ENCODE measurements around the gene EPC2.
"Not testable (repeated sequence)": the region's sequence is repeated elsewhere in the genome, so short reads cannot be mapped to it uniquely, and the experiment has no call there.

Gene EPC2

DNA sequence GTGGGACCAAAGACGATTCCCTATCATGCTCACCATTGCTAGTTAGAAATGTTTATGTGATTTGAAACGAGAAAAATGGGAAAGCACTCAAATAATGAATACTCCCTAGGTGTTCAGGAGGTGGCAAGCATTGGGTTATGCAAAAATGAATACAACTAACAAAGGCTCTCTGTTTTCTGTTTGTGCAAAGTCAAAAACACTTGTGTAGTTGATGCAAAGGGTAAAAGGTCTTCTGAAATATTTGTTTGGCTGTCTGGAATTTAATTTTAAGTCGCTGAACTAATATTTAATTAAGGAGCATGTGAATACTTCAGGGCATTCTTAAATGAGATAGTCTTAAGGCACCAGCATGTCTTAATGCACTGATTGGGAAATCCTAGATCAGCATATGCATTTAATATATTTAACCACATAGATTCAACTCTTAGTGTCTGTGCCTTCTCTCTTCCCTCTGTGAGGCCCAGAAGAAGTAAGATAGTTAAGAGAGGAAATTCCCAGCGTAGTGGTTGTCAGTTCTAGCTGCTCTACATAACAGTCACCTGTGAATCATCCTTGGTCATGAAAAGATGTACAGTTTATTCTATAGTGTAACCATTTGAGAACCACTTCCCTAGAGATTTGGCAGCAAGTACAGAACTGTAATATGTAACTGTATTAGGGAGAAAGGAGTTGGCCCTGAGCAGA, 111.9 kb downstream of the EPC2 start:
- H3K9me3 ChIP-seq (ENCODE audit: control insufficient read depth, low read length): no peaks in the 10 kb centered on the region
- no peak overlapping the region for H3K27ac ChIP-seq (ENCODE audit: low read depth, low read length, severe bottlenecking)
- no peaks in the 10 kb centered on the region for H3K4me1 ChIP-seq (ENCODE audit: control insufficient read depth, insufficient read depth, low read length, poor library complexity, severe bottlenecking)
- no CpG with 5 or more reads among the region's 4 CpGs for WGBS, 2 experiments (ENCODE audit: insufficient coverage in 2 of 2)
- peaks cover 18% of the 10 kb centered on the region for H3K36me3 ChIP-seq (ENCODE audit: control insufficient read depth, insufficient read depth, low read length)
- H3K4me3 ChIP-seq (ENCODE audit: extremely low read depth, insufficient read depth, low read length, poor library complexity, severe bottlenecking): no peak overlapping the region

DNA sequence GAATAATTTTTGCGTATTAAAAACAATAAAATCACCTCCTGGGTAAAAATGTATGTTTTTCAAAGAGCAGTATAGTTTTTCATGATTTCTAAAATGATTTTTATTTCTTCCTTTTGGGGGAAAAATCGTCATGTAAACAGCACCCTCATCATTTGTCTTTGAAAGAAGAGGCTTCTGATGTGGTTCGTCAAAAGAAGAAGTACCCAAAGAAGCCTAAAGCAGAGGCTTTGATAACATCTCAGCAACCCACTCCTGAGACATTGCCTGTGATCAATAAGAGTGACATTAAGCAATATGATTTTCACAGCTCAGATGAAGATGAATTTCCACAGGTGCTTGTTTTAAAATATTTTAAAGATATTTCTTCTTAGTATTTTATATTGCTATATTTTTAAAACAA, 120.3 kb downstream of the EPC2 start:
- WGBS, 2 experiments (ENCODE audit: insufficient coverage in 2 of 2): no CpG with 5 or more reads among the region's 3 CpGs
- Histone ChIP-seq H3K36me3 (ENCODE audit: control insufficient read depth, insufficient read depth, low read length) (peaks cover 29% of the 10 kb centered on the region), H3K4me1 (ENCODE audit: control insufficient read depth, insufficient read depth, low read length, poor library complexity, severe bottlenecking) (no peaks in the 10 kb centered on the region), H3K4me3 (ENCODE audit: extremely low read depth, insufficient read depth, low read length, poor library complexity, severe bottlenecking) (no peak overlapping the region), H3K27ac (ENCODE audit: low read depth, low read length, severe bottlenecking) (no peak overlapping the region), H3K9me3 (ENCODE audit: control insufficient read depth, low read length) (no peaks in the 10 kb centered on the region)

DNA sequence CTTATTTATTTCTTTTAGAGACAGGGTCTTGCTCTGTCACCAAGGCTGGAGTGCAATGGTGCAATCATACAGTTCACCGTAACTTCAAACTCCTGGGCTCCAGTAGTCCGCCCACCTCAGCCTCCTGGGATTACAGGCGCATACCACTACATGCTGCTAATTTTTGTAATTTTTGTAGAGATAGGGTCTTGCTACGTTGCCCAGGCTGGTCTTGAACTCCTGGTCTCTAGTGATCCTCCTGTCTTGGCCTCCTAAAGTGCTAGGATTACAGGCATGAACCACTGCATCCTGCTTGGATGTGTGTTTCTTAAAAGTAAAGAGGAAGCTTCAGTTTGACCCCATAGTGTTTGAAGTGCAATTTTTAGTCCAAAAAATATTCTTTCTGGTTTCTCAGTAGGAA, 125.5 kb downstream of the EPC2 start:
- Histone ChIP-seq H3K4me3 (ENCODE audit: extremely low read depth, insufficient read depth, low read length, poor library complexity, severe bottlenecking) (no peak overlapping the region), H3K27ac (ENCODE audit: low read depth, low read length, severe bottlenecking) (no peak overlapping the region), H3K36me3 (ENCODE audit: control insufficient read depth, insufficient read depth, low read length) (peaks cover 46% of the 10 kb centered on the region), H3K4me1 (ENCODE audit: control insufficient read depth, insufficient read depth, low read length, poor library complexity, severe bottlenecking) (no peaks in the 10 kb centered on the region), H3K9me3 (ENCODE audit: control insufficient read depth, low read length) (no peaks in the 10 kb centered on the region)
- 88 to 100% methylated on average over 2 to 4 of the region's 4 CpGs for WGBS, 2 experiments (ENCODE audit: insufficient coverage in 2 of 2)

DNA sequence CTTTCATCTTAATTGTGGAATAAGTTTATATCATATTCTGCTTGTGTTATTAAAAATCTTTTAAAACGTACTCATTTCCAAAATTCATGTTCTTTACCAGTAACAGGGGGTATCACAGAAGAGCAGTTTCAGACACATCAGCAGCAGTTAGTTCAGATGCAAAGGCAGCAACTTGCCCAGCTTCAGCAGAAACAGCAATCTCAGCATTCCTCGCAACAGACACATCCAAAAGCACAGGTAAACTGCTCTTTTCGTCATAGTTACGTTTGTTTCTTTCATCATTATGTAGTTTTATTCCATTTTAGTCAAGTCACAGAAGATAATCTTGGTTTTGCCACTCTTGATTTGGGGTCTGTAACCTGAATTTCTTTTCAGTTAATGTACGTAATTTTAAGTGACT, 137.0 kb downstream of the EPC2 start:
- H3K27ac ChIP-seq (ENCODE audit: low read depth, low read length, severe bottlenecking): no peak overlapping the region
- WGBS, 2 experiments (ENCODE audit: insufficient coverage in 2 of 2): 80 to 100% methylated on average over 1 to 3 of the region's 5 CpGs
- peaks cover 31% of the 10 kb centered on the region for H3K36me3 ChIP-seq (ENCODE audit: control insufficient read depth, insufficient read depth, low read length)

DNA sequence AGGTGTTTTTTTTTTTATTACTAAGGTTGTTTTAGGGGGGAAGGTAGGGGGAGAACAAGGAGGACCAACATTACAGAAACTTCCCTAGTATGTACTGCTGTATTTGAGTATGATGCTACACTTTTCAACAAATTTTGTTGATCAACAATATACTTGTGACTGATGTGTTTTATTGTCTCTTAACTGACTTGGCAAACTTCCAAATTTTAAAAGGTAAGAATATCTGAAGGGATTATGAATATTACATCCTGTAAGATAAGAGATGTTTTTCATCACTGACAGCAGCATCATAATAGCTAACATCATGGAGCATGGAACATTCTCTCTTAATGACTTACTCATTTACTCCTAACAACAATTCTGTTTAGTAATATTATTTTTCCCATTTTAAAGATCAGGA, 144.5 kb downstream of the EPC2 start:
- Histone ChIP-seq H3K4me1 (ENCODE audit: control insufficient read depth, insufficient read depth, low read length, poor library complexity, severe bottlenecking) (peaks cover 17% of the 10 kb centered on the region), H3K4me3 (ENCODE audit: extremely low read depth, insufficient read depth, low read length, poor library complexity, severe bottlenecking) (no peak overlapping the region), H3K27ac (ENCODE audit: low read depth, low read length, severe bottlenecking) (no peak overlapping the region), H3K9me3 (ENCODE audit: control insufficient read depth, low read length) (no peaks in the 10 kb centered on the region), H3K36me3 (ENCODE audit: control insufficient read depth, insufficient read depth, low read length) (peaks cover 24% of the 10 kb centered on the region)

More for the DNA sequence above, 137.0 kb downstream of the EPC2 start:
- Histone ChIP-seq H3K4me1 (ENCODE audit: control insufficient read depth, insufficient read depth, low read length, poor library complexity, severe bottlenecking) (no peaks in the 10 kb centered on the region), H3K9me3 (ENCODE audit: control insufficient read depth, low read length) (no peaks in the 10 kb centered on the region), H3K4me3 (ENCODE audit: extremely low read depth, insufficient read depth, low read length, poor library complexity, severe bottlenecking) (no peak overlapping the region)

DNA sequence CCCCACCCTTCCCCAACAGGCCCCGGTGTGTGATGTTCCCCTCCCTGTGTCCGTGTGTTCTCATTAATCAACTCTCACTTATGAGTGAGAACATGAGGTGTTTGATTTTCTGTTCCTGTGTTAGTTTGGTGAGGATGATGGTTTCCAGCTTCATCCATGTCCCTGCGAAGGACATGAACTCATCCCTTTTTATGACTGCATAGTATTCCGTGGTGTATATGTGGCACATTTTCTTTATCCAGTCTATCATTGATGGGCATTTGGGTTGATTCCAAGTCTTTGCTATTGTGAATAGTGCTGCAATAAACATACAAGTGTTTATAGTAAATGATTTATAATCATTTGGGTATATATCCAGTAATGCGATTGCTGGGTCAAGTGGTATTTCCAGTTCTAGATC, 145.6 kb downstream of the EPC2 start:
- not testable (repeated sequence) for H3K27ac ChIP-seq (ENCODE audit: low read depth, low read length, severe bottlenecking); H3K4me3 ChIP-seq (ENCODE audit: extremely low read depth, insufficient read depth, low read length, poor library complexity, severe bottlenecking); H3K9me3 ChIP-seq (ENCODE audit: control insufficient read depth, low read length)
- Histone ChIP-seq H3K4me1 (ENCODE audit: control insufficient read depth, insufficient read depth, low read length, poor library complexity, severe bottlenecking) (peaks cover 27% of the 10 kb centered on the region), H3K36me3 (ENCODE audit: control insufficient read depth, insufficient read depth, low read length) (peaks cover 17% of the 10 kb centered on the region)
- WGBS, 2 experiments (ENCODE audit: insufficient coverage in 2 of 2): 83% methylated on average over 1 of the region's 5 CpGs; no CpG with 5 or more reads in 1 of the 2 experiments

DNA sequence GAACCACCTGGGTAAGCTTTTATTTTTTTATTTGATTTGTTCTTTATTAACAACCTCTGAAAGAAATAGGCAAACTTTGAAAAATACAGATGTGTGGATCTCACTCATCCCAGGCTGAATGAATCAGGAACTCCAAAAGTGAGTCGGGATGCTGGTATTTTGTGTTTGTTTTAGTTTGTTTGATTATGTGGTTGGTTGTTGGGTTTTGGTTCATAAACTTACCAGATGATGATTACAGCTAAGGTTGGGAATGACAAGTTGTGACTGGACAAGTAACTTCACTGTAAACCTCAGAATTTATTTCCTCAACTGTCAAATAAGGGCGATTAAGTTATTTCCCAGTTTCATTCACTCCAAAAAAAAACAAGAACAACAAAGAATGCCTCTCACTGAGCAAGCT, 150.0 kb downstream of the EPC2 start:
- WGBS, 2 experiments (ENCODE audit: insufficient coverage in 2 of 2): 100% methylated on average over 1 of the region's 2 CpGs
- Histone ChIP-seq H3K4me1 (ENCODE audit: control insufficient read depth, insufficient read depth, low read length, poor library complexity, severe bottlenecking) (peaks cover 38% of the 10 kb centered on the region), H3K27ac (ENCODE audit: low read depth, low read length, severe bottlenecking) (peak overlapping the region; percentile 41), H3K36me3 (ENCODE audit: control insufficient read depth, insufficient read depth, low read length) (peaks cover 5% of the 10 kb centered on the region), H3K9me3 (ENCODE audit: control insufficient read depth, low read length) (no peaks in the 10 kb centered on the region), H3K4me3 (ENCODE audit: extremely low read depth, insufficient read depth, low read length, poor library complexity, severe bottlenecking) (no peak overlapping the region)

DNA sequence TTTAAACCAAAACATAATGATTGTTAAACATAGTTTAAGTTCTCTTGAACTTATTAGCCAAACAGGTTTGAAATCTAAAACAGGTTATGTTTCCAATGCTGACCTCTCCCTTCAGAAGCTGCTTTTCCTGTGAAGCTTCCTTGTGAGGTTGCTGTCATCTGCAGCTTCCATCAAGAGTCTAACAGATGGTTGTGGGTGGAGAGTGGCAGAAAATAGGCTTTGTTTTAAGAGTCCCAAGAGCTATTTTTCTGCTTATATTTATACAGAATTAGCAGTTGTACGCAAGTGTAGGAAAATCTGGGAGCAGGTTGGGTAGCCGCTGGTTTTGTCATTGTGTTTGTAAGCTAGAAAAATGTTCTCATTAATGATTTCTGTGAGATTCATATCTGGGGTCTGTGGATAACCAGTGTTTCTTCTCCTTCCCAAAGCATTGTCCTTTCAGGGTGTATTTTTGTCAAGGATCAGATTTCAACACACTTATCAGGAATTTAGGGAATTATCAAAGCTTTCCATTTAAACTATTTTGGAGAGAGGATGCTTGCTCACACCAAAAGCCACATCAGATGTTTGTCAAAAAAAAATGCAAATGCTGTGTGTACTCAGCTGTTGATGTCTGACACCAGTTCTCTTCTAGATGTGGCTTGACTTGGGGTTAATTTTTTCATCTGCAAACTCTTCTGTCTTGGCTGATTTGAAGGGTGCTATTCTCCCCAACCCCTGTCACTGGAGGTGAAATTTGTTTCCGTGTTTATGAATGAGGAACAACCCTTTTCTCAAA, 152.4 kb downstream of the EPC2 start:
- WGBS, 2 experiments (ENCODE audit: insufficient coverage in 2 of 2): 60 to 85% methylated on average over 2 of the region's 3 CpGs
- Histone ChIP-seq H3K9me3 (ENCODE audit: control insufficient read depth, low read length) (no peaks in the 10 kb centered on the region), H3K4me3 (ENCODE audit: extremely low read depth, insufficient read depth, low read length, poor library complexity, severe bottlenecking) (no peak overlapping the region), H3K36me3 (ENCODE audit: control insufficient read depth, insufficient read depth, low read length) (no peaks in the 10 kb centered on the region), H3K27ac (ENCODE audit: low read depth, low read length, severe bottlenecking) (no peak overlapping the region), H3K4me1 (ENCODE audit: control insufficient read depth, insufficient read depth, low read length, poor library complexity, severe bottlenecking) (peaks cover 38% of the 10 kb centered on the region)

DNA sequence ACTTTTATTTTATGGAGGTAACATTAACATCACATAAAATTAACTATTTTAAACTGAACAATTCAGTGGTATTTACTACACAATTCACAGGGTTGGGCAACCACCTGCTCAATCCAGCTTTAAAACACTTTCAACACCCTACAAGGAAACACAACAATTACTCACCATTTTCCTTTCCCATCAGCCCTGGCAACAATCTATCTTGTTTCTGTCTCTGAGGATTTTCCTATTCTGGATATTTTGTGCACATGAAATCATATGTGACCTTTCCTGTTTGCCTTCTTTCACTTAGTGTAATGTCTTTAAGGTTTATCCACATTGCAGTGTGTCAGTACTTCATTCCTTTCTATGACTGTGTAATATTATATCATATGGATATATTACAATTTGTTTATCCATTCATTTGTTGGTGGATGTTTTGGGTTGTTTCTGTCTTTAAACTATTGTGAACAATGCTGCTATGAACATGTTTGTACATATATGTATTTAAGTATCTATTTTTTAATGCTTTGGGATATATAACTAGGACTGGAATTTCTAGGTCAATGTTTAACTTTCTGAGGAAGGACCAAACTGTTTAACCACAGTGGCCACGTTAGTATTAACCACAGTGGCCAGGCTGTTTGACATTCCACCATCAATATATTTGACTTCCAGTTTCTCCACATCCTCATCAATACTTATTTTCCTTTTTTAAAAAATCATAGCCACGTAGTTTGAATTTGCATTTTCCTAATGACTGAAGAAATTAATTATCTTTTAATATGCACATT, 158.1 kb downstream of the EPC2 start:
- 64 to 88% methylated on average over 1 of the region's 2 CpGs for WGBS, 2 experiments (ENCODE audit: insufficient coverage in 2 of 2)
- Histone ChIP-seq H3K27ac (ENCODE audit: low read depth, low read length, severe bottlenecking) (no peak overlapping the region), H3K36me3 (ENCODE audit: control insufficient read depth, insufficient read depth, low read length) (no peaks in the 10 kb centered on the region), H3K4me1 (ENCODE audit: control insufficient read depth, insufficient read depth, low read length, poor library complexity, severe bottlenecking) (no peaks in the 10 kb centered on the region), H3K4me3 (ENCODE audit: extremely low read depth, insufficient read depth, low read length, poor library complexity, severe bottlenecking) (no peak overlapping the region), H3K9me3 (ENCODE audit: control insufficient read depth, low read length) (no peaks in the 10 kb centered on the region)

DNA sequence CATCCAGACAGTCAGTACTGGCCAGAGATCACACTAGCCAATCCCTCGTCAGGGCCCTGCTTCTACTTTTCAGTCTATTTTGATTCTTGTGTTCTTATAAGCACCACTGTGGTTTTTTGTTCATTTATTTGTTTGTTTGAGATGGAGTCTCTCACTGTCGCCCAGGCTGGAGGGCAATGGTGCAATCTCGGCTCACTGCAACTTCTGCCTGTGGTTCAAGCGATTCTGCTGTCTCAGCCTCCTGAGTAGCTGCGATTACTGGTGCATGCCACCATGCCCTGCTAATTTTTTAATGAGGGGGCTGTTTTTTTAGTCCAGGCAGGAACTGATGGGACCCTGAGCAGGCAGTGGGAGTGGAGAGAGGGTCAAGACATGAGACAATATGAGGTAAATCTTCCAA, 165.5 kb downstream of the EPC2 start:
- H3K27ac ChIP-seq (ENCODE audit: low read depth, low read length, severe bottlenecking): no peak overlapping the region
- H3K4me1 ChIP-seq (ENCODE audit: control insufficient read depth, insufficient read depth, low read length, poor library complexity, severe bottlenecking): no peaks in the 10 kb centered on the region
- 86 to 94% methylated on average over 4 of the region's 5 CpGs for WGBS, 2 experiments (ENCODE audit: insufficient coverage in 2 of 2)
- no peaks in the 10 kb centered on the region for H3K36me3 ChIP-seq (ENCODE audit: control insufficient read depth, insufficient read depth, low read length)
- H3K4me3 ChIP-seq (ENCODE audit: extremely low read depth, insufficient read depth, low read length, poor library complexity, severe bottlenecking): no peak overlapping the region
- H3K9me3 ChIP-seq (ENCODE audit: control insufficient read depth, low read length): no peaks in the 10 kb centered on the region

Measured in mesodermal cell (in vitro differentiated cells).